ENCODE measurements around the gene ELAVL1. TPM values are rescaled to one million over a fixed set of nuclear protein-coding genes. Genes with fewer than 3 reads are reported as not detected.
"Not testable (repeated sequence)": the region's sequence is repeated elsewhere in the genome, so short reads cannot be mapped to it uniquely, and the experiment has no call there.

Gene ELAVL1
- total RNA-seq, 2 experiments from 2014 or later: 161 to 164 TPM

GRCh38 chr19:8039231-8039630 is 33.8 kb upstream of the ELAVL1 start:
- intact Hi-C loops (cut with micrococcal nuclease): no loop called here
- no peak overlapping the region for H3K27ac Mint-ChIP-seq
- no peaks in the 10 kb centered on the region for H3K9me3 Mint-ChIP-seq
- H3K4me3 Mint-ChIP-seq: no peak overlapping the region
- no peaks in the 10 kb centered on the region for H3K4me1 Mint-ChIP-seq (ENCODE audit: low read depth)
- ATAC-seq (no peak), DNase-seq (no peak)
- ChIA-PET CTCF (no interaction called here), POLR2A (no interaction called here)
- no peak for TF ChIP-seq CTCF (IDR thresholded peaks at IDR 0.05)
- H3K36me3 Mint-ChIP-seq (ENCODE audit: low read depth): no peaks in the 10 kb centered on the region
- no peaks in the 10 kb centered on the region for H3K27me3 Mint-ChIP-seq

GRCh38 chr19:8038815-8039214 is 33.4 kb upstream of the ELAVL1 start:
- H3K27me3 Mint-ChIP-seq: no peaks in the 10 kb centered on the region
- CTCF ChIA-PET: no interaction called here
- POLR2A ChIA-PET: no interaction called here

GRCh38 chr19:8036434-8037099 is 31.1 kb upstream of the ELAVL1 start:
- ATAC-seq (no peak), DNase-seq (no peak)
- H3K4me3 Mint-ChIP-seq: no peak overlapping the region
- intact Hi-C loops (cut with micrococcal nuclease): no loop called here
- no peak for TF ChIP-seq CTCF (IDR thresholded peaks at IDR 0.05)
- H3K27ac Mint-ChIP-seq: no peak overlapping the region
- ChIA-PET POLR2A (interaction anchor here (0.6 kb wide), 2 partner anchors 14 to 508 kb away, joined by 3 to 4 read pairs; no protein-coding TSS in a partner anchor), CTCF (no interaction called here)
- H3K4me1 Mint-ChIP-seq (ENCODE audit: low read depth): no peaks in the 10 kb centered on the region
- H3K36me3 Mint-ChIP-seq (ENCODE audit: low read depth): no peaks in the 10 kb centered on the region
- H3K9me3 Mint-ChIP-seq: no peaks in the 10 kb centered on the region
- no peaks in the 10 kb centered on the region for H3K27me3 Mint-ChIP-seq

More at GRCh38 chr19:8038815-8039214, 33.4 kb upstream of the ELAVL1 start:
- no peak for TF ChIP-seq CTCF (IDR thresholded peaks at IDR 0.05)
- Mint-ChIP-seq H3K27ac (no peak overlapping the region), H3K4me1 (ENCODE audit: low read depth) (no peaks in the 10 kb centered on the region), H3K4me3 (no peak overlapping the region), H3K36me3 (ENCODE audit: low read depth) (no peaks in the 10 kb centered on the region), H3K9me3 (no peaks in the 10 kb centered on the region)
- no peak for DNase-seq
- intact Hi-C loops (cut with micrococcal nuclease): no loop called here
- ATAC-seq: no peak

GRCh38 chr19:8034178-8034525 is 28.7 kb upstream of the ELAVL1 start:
- ATAC-seq: no peak

GRCh38 chr19:8033287-8034177 is 28.1 kb upstream of the ELAVL1 start:
- H3K4me1 Mint-ChIP-seq (ENCODE audit: low read depth); DNase-seq; H3K27me3 Mint-ChIP-seq; H3K27ac Mint-ChIP-seq; CTCF ChIA-PET; H3K9me3 Mint-ChIP-seq; POLR2A ChIA-PET; ATAC-seq; H3K36me3 Mint-ChIP-seq (ENCODE audit: low read depth); H3K4me3 Mint-ChIP-seq; intact Hi-C loops (cut with micrococcal nuclease): not testable (repeated sequence)

More at GRCh38 chr19:8034178-8034525, 28.7 kb upstream of the ELAVL1 start:
- CTCF ChIA-PET: no interaction called here
- Mint-ChIP-seq H3K27me3 (no peaks in the 10 kb centered on the region), H3K27ac (no peak overlapping the region), H3K4me1 (ENCODE audit: low read depth) (no peaks in the 10 kb centered on the region), H3K9me3 (no peaks in the 10 kb centered on the region), H3K36me3 (ENCODE audit: low read depth) (no peaks in the 10 kb centered on the region), H3K4me3 (no peak overlapping the region)
- DNase-seq: no peak
- intact Hi-C loops (cut with micrococcal nuclease): no loop called here
- POLR2A ChIA-PET: no interaction called here
- no peak for TF ChIP-seq CTCF (IDR thresholded peaks at IDR 0.05)
